HG03432 (cell line): ENCODE data around the gene RPAP3.
A peak's percentile ranks its signal among the peaks of the same experiment; 100 is the strongest.

ENCODE experiments used
- ATAC-seq: cut with Tn5 transposase; IDR thresholded peaks from one replicate; pipeline ENCODE4 v1.9.1; 2021; ENCODE audit warnings: mild to moderate bottlenecking, moderate library complexity; ENCODE audit not compliant: unreplicated experiment

RPAP3 gene

GRCh38 chr12:47721431-47721973 lies 15.7 kb upstream of the RPAP3 start:
- no peak for ATAC-seq

GRCh38 chr12:47718531-47718930 lies 12.7 kb upstream of the RPAP3 start:
- ATAC-seq = no peak

- peak; percentile 58 for ATAC-seq
These were observed 11.8 kb upstream of the RPAP3 start for GRCh38 chr12:47717443-47718193.

- ATAC-seq = no peak
These were observed 11.2 kb upstream of the RPAP3 start for GRCh38 chr12:47717046-47717442.

GRCh38 chr12:47715877-47716548 lies 10.2 kb upstream of the RPAP3 start:
- no peak for ATAC-seq

GRCh38 chr12:47715393-47715876 lies 9.6 kb upstream of the RPAP3 start:
- ATAC-seq = peak; percentile 80

GRCh38 chr12:47714826-47715386 lies 9.1 kb upstream of the RPAP3 start:
- ATAC-seq = no peak

GRCh38 chr12:47712171-47712570 lies 6.3 kb upstream of the RPAP3 start:
- ATAC-seq = no peak

GRCh38 chr12:47711448-47711847 lies 5.6 kb upstream of the RPAP3 start:
- no peak for ATAC-seq

GRCh38 chr12:47710278-47710677 lies 4.4 kb upstream of the RPAP3 start:
- ATAC-seq = no peak

GRCh38 chr12:47709671-47710070 lies 3.8 kb upstream of the RPAP3 start:
- ATAC-seq = no peak

- ATAC-seq = no peak
These were observed 3.4 kb upstream of the RPAP3 start for GRCh38 chr12:47709237-47709636.

- peak; percentile 21 for ATAC-seq
These were observed 2.2 kb upstream of the RPAP3 start for GRCh38 chr12:47707905-47708543.

GRCh38 chr12:47707355-47707754 lies 1.5 kb upstream of the RPAP3 start:
- ATAC-seq = no peak

GRCh38 chr12:47705229-47705565 lies 633 bp downstream of the RPAP3 start:
- ATAC-seq = no peak

GRCh38 chr12:47704719-47705118 lies 1.1 kb downstream of the RPAP3 start:
- ATAC-seq = no peak

GRCh38 chr12:47700263-47700662 lies 5.6 kb downstream of the RPAP3 start:
- no peak for ATAC-seq

- no peak for ATAC-seq
These were observed 7.2 kb downstream of the RPAP3 start for GRCh38 chr12:47698631-47699030.

GRCh38 chr12:47698055-47698454 lies 7.8 kb downstream of the RPAP3 start:
- ATAC-seq = no peak

GRCh38 chr12:47689215-47689614 lies 16.6 kb downstream of the RPAP3 start:
- ATAC-seq = no peak

- no peak for ATAC-seq
These were observed 18.2 kb downstream of the RPAP3 start for GRCh38 chr12:47687636-47688035.
